ENCODE data around the gene ATP5MK. TPM values are rescaled to one million over a fixed set of nuclear protein-coding genes. Genes with fewer than 3 reads are reported as not detected.

Gene ATP5MK
- total RNA-seq, 6 experiments from 2014 or later: 397 to 452 (median 442) TPM

GRCh38 chr10:103441611-103442010, 45.3 kb upstream of the ATP5MK start:
- Mint-ChIP-seq H3K9me3 (no peaks in the 10 kb centered on the region), H3K36me3 (ENCODE audit: low read depth) (peaks cover 53% of the 10 kb centered on the region), H3K27me3 (ENCODE audit: insufficient read depth) (peaks cover 2% of the 10 kb centered on the region), H3K4me1 (ENCODE audit: low read depth) (peaks cover 39% of the 10 kb centered on the region), H3K27ac (0 out of 2 replicates have a peak overlapping the region, but pooled peaks have one; percentile 16), H3K4me3 (no peak overlapping the region)
- DNase-seq: no peak
- TF ChIP-seq, protein P1, sequence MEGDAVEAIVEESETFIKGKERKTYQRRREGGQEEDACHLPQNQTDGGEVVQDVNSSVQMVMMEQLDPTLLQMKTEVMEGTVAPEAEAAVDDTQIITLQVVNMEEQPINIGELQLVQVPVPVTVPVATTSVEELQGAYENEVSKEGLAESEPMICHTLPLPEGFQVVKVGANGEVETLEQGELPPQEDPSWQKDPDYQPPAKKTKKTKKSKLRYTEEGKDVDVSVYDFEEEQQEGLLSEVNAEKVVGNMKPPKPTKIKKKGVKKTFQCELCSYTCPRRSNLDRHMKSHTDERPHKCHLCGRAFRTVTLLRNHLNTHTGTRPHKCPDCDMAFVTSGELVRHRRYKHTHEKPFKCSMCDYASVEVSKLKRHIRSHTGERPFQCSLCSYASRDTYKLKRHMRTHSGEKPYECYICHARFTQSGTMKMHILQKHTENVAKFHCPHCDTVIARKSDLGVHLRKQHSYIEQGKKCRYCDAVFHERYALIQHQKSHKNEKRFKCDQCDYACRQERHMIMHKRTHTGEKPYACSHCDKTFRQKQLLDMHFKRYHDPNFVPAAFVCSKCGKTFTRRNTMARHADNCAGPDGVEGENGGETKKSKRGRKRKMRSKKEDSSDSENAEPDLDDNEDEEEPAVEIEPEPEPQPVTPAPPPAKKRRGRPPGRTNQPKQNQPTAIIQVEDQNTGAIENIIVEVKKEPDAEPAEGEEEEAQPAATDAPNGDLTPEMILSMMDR (IDR thresholded peaks at IDR 0.05): no peak

DNA sequence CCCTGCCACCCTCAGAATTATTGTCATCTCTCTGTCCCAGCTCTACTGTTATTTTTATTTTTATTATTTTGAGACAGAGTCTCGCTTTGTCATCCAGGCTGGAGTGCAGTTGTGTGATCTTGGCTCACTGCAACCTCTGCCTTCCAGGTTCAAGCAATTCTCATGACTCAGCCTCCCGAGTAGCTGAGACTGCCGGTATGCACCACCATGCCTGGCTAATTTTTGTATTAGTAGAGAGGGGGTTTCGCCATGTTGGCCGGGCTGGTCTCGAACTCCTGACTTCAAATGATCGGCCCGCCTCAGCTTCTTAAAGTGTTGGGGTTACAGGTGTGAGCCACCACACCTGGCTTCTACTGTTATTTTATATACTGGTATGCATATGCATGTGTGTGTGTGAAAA, 44.9 kb upstream of the ATP5MK start:
- peak; percentile 11 for DNase-seq
- peaks cover 35% of the 10 kb centered on the region for H3K4me1 Mint-ChIP-seq (ENCODE audit: low read depth)
- H3K27ac Mint-ChIP-seq: peak overlapping the region; percentile 16; the same call in 1 of the 2 replicates
- no peak overlapping the region for H3K4me3 Mint-ChIP-seq
- no peaks in the 10 kb centered on the region for H3K9me3 Mint-ChIP-seq
- peaks cover 49% of the 10 kb centered on the region for H3K36me3 Mint-ChIP-seq (ENCODE audit: low read depth)
- TF ChIP-seq, protein P1 (IDR thresholded peaks at IDR 0.05): no peak
- peaks cover 4% of the 10 kb centered on the region for H3K27me3 Mint-ChIP-seq (ENCODE audit: insufficient read depth)

DNA sequence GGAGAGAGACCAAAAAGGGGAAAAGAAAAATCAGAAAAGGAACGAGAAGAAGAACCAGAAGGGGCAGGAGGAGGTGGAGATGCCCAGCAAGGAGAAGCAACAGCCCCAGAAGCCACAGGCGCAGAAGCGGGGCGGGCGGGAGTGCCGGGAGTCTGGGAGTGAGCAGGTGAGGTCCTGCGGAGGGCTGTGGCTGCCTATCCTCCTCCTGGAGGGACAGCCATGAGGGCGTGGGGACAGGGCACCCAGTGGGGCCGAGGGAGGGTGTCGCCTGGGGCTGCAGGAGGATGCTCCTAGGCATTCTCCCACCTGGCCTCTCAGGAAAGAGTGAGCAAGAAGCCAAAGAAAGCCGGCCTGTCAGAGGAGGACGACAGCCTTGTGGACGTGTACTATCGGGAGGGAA, 44.1 kb upstream of the ATP5MK start:
- no peak for DNase-seq
- peaks cover 6% of the 10 kb centered on the region for H3K27me3 Mint-ChIP-seq (ENCODE audit: insufficient read depth)
- no peaks in the 10 kb centered on the region for H3K9me3 Mint-ChIP-seq
- peaks cover 45% of the 10 kb centered on the region for H3K36me3 Mint-ChIP-seq (ENCODE audit: low read depth)
- peak overlapping the region; percentile 58 for H3K27ac Mint-ChIP-seq
- TF ChIP-seq, protein P1 (IDR thresholded peaks at IDR 0.05): no peak
- no peak overlapping the region for H3K4me3 Mint-ChIP-seq
- peaks cover 27% of the 10 kb centered on the region for H3K4me1 Mint-ChIP-seq (ENCODE audit: low read depth)

- Mint-ChIP-seq H3K9me3 (no peaks in the 10 kb centered on the region), H3K27ac (peak overlapping the region; percentile 58; the same call in 1 of the 2 replicates), H3K27me3 (ENCODE audit: insufficient read depth) (peaks cover 6% of the 10 kb centered on the region), H3K4me3 (no peak overlapping the region), H3K36me3 (ENCODE audit: low read depth) (peaks cover 40% of the 10 kb centered on the region), H3K4me1 (ENCODE audit: low read depth) (peaks cover 21% of the 10 kb centered on the region)
- no peak for DNase-seq
- TF ChIP-seq, protein P1 (IDR thresholded peaks at IDR 0.05): no peak
These were observed 43.5 kb upstream of the ATP5MK start for GRCh38 chr10:103439776-103440175.

DNA sequence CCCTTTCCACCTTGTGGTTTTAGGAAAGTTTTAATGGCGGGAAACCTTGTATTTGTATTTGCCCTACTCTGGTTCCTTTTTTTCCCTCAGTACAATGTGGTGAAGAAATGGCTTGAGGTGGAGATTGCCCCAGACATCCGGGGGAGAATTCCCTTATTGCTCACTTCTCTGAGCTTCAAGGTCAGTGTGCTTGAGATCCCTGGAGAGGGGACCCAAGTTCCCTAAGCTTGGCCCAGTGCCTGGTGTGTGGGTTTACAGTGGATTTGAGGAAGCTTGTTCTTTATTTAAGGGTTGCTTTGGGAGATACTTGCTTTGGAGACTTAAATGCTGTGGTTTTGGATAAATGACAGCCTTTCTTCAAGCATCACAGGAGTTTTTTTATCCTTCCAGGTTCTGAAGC, 37.6 kb upstream of the ATP5MK start:
- Mint-ChIP-seq H3K27ac (no peak overlapping the region), H3K4me1 (ENCODE audit: low read depth) (no peaks in the 10 kb centered on the region), H3K9me3 (no peaks in the 10 kb centered on the region), H3K36me3 (ENCODE audit: low read depth) (peaks cover 26% of the 10 kb centered on the region), H3K27me3 (ENCODE audit: insufficient read depth) (peaks cover 6% of the 10 kb centered on the region; the same call in 1 of the 2 replicates), H3K4me3 (no peak overlapping the region)
- TF ChIP-seq, protein P1 (IDR thresholded peaks at IDR 0.05): no peak
- no peak for DNase-seq

- Mint-ChIP-seq H3K4me1 (ENCODE audit: low read depth) (no peaks in the 10 kb centered on the region), H3K9me3 (no peaks in the 10 kb centered on the region), H3K27me3 (ENCODE audit: insufficient read depth) (peaks cover 6% of the 10 kb centered on the region; the same call in 1 of the 2 replicates), H3K27ac (no peak overlapping the region), H3K36me3 (ENCODE audit: low read depth) (peaks cover 21% of the 10 kb centered on the region; the same call in 1 of the 2 replicates), H3K4me3 (no peak overlapping the region)
- TF ChIP-seq, protein P1 (IDR thresholded peaks at IDR 0.05): no peak
- DNase-seq: no peak
These were observed 35.6 kb upstream of the ATP5MK start for GRCh38 chr10:103431902-103432301.
